Measurements from ENCODE around the gene PSPN.

The PSPN gene

DNA sequence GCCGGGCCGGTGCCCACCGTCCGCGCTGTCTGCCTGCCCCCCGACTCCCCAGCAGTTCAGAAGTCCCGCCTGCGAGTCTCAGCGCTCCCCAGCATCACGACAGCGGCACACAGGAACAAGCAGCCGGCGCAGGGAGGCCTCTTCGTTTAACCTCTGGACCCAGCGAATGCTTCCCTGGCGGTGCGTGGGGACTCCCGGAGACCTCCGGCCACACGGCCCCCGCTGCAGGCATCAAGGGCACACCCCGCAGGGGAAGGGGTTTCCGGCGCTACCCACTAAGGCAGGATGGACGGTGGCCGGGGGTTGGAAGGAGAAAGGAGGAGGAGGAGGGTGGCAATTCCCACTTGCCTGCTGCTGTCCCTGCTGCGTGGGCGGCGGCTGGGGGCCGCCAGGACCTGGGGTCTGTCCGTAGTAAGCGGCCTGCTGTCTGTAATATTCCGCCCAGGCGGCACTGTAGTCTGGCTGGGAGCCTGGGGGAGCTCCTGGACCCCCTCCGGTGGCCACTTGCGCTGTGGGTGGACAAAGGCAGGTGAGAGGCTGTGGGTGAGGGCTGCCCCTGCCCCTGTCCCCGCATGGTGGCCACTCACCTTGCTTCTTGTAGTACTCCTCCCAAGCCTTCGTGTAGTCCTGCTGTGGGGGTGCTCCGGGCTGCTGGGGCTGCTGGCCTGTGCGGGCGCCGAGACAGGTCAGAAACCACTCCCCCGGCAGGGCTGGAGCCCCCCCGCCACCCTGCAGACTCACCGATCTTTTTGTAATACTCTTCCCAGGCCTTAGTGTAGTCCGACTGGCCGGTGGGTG lies 39.3 kb upstream of the PSPN start:
- Histone ChIP-seq H3K27me3 (no peaks in the 10 kb centered on the region), H3K36me3 (peaks cover 63% of the 10 kb centered on the region), H3K4me3 (ENCODE audit: low read depth in 1 of 2, low read length in 1 of 2) (no peak overlapping the region), H3K9me3 (no peaks in the 10 kb centered on the region), H3K27ac (no peak overlapping the region), H3K4me1 (ENCODE audit: control insufficient read depth in 1 of 2, insufficient read depth in 1 of 2, low read depth in 1 of 2, low read length in 1 of 2) (no peaks in the 10 kb centered on the region)
- no peak for TF ChIP-seq CTCF (IDR thresholded peaks at IDR 0.05)

DNA sequence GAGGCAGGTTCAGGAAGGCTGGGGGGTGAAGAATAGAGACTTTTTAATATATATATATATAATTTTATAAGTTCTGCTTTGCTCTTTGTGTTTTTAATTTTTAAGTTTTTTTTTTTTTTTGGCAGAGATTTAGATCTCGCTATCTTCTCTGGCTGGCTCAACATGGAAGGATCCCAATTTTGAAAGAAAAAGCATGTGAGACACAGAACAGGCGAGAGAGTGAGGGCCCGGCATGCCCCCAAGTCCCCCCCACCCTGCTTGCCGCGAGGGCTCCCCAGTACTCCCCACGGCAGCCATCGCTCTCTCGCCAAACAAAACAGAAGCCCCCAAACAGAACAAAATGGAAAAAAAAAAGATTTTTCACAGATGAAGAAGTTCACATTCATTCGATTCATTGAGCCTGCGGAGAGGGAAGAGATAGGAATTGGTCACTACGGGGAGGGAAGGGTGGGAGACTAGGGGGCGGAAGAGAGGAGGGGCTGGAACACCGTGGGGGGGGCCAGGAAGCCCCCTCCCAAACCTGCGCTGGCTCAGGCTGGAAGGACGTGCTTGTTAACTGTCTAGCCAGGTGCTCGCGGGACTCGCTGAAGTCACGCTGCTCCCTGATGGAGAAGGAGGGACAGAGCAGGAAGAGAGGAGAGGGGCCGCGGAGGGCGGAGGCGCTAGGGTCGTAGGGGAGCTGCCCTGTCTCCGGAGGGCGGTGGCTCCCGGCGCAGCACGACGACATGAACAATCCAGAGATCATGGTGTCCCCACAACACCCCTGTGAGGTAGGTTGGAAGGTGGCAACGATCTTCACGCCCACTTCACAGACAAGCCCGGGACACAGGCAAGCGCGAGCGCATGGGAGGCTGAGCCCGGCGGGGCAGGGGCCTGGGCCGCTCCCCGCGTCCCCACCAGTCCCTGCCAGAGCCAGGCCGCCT lies 38.2 kb upstream of the PSPN start:
- no peak for TF ChIP-seq CTCF (IDR thresholded peaks at IDR 0.05)
- no peaks in the 10 kb centered on the region for H3K4me1 ChIP-seq (ENCODE audit: control insufficient read depth in 1 of 2, insufficient read depth in 1 of 2, low read depth in 1 of 2, low read length in 1 of 2)
- H3K27ac ChIP-seq, result no peak overlapping the region
- H3K9me3 ChIP-seq, result no peaks in the 10 kb centered on the region
- H3K4me3 ChIP-seq (ENCODE audit: low read depth in 1 of 2, low read length in 1 of 2), result no peak overlapping the region
- H3K36me3 ChIP-seq, result peaks cover 53% of the 10 kb centered on the region
- H3K27me3 ChIP-seq, result no peaks in the 10 kb centered on the region

GRCh38 chr19:6413291-6413690 lies 37.6 kb upstream of the PSPN start:
- no peak for TF ChIP-seq CTCF (IDR thresholded peaks at IDR 0.05)
- Histone ChIP-seq H3K36me3 (peaks cover 46% of the 10 kb centered on the region), H3K27me3 (no peaks in the 10 kb centered on the region)

DNA sequence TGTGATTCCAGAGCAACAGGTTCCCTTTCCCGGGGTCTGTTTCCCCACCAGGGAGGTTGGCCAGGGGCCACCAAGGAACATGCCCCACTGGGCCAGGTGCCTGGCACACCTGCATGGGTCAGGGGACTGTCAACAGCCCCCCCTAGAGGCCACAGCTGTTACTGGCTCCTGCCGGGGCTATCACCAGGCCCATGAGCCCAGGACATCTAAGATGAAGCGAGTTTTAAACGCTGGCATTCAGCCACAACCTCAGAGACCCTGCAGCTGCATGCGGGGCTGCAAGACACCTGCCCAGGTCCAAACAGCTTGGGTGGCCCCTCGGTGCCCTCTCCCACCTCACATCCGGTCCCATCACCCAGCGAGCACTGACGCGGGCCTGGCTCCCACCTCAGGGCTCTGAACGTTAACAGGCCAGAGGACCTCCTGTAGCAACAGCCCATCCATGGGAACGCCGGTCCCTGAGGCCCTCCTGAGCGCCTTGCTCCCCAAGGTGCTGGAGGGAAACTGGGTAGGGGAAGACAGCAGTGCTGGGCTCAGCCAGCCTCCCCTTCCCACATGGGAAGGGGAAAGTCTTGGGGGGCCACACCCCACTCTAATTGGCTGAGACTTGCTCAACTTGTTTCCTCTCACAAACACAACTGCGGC lies 36.8 kb upstream of the PSPN start:
- Histone ChIP-seq H3K9me3 (no peaks in the 10 kb centered on the region), H3K27ac (no peak overlapping the region), H3K4me1 (ENCODE audit: control insufficient read depth in 1 of 2, insufficient read depth in 1 of 2, low read depth in 1 of 2, low read length in 1 of 2) (no peaks in the 10 kb centered on the region), H3K4me3 (ENCODE audit: low read depth in 1 of 2, low read length in 1 of 2) (no peak overlapping the region), H3K36me3 (peaks cover 39% of the 10 kb centered on the region), H3K27me3 (no peaks in the 10 kb centered on the region)
- no peak for TF ChIP-seq CTCF (IDR thresholded peaks at IDR 0.05)

More at GRCh38 chr19:6413291-6413690, 37.6 kb upstream of the PSPN start:
- no peaks in the 10 kb centered on the region for H3K4me1 ChIP-seq (ENCODE audit: control insufficient read depth in 1 of 2, insufficient read depth in 1 of 2, low read depth in 1 of 2, low read length in 1 of 2)
- H3K4me3 ChIP-seq (ENCODE audit: low read depth in 1 of 2, low read length in 1 of 2), result no peak overlapping the region
- no peaks in the 10 kb centered on the region for H3K9me3 ChIP-seq
- no peak overlapping the region for H3K27ac ChIP-seq

DNA sequence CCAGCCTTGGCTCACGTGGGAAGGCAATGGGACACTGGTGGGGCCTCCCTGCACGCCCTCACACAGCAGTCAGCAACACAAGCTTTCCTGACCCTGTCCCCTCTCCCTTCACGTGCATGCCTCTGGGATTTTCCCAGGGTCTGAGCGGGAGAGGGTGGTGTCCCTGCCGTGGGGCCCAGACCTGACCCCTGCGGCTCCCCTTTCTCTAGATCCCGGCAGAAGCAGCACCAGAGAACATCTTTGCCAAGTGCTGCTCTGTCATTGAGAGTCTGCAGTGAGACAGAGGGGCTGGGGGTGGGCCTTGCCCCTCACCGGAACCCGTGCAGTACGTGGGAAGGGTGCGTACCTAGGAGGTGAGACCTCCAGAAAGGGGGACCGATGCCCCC lies 36.3 kb upstream of the PSPN start:
- TF ChIP-seq CTCF (IDR thresholded peaks at IDR 0.05), result no peak
- no peaks in the 10 kb centered on the region for H3K27me3 ChIP-seq
- no peak overlapping the region for H3K4me3 ChIP-seq (ENCODE audit: low read depth in 1 of 2, low read length in 1 of 2)
- H3K9me3 ChIP-seq, result no peaks in the 10 kb centered on the region
- peaks cover 33% of the 10 kb centered on the region for H3K36me3 ChIP-seq
- H3K27ac ChIP-seq, result no peak overlapping the region
- H3K4me1 ChIP-seq (ENCODE audit: control insufficient read depth in 1 of 2, insufficient read depth in 1 of 2, low read depth in 1 of 2, low read length in 1 of 2), result no peaks in the 10 kb centered on the region

All from neutrophil (primary cell).